GM19463 (cell line): ENCODE results near the gene GSS.
"Not testable (repeated sequence)": the region's sequence is repeated elsewhere in the genome, so short reads cannot be mapped to it uniquely, and the experiment has no call there.

Source experiments
- ATAC-seq: cut with Tn5 transposase; IDR thresholded peaks from one replicate; pipeline ENCODE4 v1.9.1; 2021; ENCODE audit warnings: mild to moderate bottlenecking, moderate library complexity; ENCODE audit not compliant: unreplicated experiment

The GSS gene

DNA sequence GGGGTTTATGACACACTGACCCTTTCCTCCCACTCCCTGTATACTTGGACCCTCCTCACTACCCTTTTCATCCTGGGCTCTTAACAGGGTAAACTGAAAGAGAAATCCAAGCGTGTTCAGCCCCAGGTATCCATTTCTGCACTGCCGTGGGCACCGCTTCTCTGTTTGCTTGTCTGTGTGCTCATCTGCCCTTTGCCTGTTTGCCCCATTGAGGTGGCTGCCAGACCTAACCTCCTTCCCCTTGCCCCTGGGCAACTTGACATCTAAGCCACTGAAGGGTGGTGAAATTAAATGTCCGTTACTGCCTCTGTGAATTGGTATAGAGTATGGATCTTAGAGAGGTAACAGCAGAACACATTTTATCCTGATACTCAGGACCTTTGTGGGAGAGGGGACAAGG, 40.5 kb downstream of the GSS start:
- no peak for ATAC-seq

DNA sequence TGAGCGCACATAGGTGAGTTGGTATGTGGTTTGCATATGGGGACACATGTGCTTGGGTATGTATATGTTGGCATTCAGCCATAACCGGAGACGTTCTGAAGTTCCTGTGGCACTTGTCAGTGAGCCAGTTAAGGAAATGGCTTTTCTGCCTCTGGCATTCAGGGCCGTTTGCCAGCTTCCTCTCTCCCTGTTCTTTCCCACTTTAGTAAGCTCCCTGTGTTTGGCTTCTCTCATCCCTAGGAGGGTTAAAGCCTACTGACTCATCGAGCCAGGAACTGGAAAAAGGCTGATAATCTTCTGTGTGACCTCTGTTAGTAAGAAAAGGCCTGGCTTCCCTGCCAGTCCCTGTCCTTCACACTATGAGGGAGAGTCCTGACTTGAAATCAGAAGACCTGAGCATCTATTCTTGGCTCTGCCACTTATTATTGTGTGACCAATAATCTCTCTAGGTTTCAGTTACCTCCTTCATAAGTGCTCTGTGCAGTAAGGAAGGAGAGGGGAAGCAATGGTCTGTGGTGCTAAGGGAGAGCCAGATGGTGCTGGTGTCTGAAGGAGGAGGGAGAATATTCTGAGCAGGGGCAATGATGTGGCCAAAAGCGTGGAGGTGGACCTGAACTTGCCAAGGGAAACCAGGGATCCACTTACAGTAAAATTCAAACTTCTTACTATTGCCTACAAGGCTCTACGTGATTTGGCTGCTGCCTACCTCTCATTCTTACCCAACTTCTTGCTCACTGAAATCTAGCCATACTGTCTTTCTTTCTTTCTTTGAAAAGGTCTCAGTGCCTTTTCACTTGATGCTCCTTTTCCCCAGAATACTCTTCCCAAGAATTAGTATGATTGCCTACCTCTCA, 47.8 kb downstream of the GSS start:
- no peak for ATAC-seq

DNA sequence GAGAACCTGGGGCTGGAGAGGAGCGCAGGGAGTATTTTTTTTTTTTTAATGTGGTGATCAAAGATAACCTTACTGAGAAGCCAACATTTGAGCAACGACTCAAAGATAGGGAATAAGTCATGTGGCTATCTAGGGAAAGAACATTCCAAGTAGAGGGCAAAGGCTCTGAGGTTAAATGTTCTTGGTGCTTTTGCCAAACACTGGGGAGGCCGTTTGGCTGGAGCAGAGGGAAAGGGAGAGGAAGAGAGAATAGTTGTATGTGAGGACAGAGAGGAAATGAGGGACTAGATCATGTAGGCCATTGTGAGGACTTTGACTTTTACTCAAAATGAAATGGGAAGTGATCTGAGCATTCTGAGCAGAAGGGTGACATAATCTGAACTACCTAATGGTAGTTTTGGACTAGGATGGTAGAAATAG, 51.4 kb downstream of the GSS start:
- no peak for ATAC-seq

DNA sequence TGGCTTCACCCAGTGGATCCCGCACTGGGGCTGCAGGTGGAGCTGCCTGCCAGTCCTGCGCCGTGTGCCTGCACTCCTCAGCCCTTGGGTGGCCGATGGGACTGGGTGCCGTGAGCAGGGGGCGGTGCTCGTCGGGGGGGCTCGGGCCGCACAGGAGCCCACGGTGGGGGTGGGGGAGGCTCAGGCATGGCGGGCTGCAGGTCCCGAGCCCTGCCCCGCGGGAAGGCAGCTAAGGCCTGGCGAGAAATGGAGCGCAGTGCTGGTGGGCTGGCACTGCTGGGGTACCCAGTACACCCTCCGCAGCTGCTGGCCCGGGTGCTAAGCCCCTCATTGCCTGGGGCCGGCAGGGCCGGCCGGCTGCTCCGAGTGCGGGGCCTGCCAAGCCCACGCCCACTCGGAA, 56.9 kb downstream of the GSS start:
- not testable (repeated sequence) for ATAC-seq

DNA sequence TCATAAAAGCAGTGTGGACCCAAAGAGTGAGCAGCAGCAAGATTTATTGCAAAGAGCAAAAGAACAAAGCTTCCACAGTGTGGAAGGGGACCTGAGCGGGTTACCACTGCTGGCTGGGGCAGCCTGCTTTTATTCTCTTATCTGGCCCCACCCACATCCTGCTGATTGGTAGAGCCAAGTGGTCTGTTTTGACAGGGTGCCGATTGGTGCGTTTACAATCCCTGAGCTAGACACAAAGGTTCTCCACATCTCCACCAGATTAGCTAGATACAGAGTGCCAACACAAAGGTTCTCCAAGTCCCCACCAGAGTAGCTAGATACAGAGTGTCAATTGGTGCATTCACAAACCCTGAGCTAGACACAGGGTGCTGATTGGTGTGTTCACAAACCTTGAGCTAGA, 57.5 kb downstream of the GSS start:
- ATAC-seq: not testable (repeated sequence)

DNA sequence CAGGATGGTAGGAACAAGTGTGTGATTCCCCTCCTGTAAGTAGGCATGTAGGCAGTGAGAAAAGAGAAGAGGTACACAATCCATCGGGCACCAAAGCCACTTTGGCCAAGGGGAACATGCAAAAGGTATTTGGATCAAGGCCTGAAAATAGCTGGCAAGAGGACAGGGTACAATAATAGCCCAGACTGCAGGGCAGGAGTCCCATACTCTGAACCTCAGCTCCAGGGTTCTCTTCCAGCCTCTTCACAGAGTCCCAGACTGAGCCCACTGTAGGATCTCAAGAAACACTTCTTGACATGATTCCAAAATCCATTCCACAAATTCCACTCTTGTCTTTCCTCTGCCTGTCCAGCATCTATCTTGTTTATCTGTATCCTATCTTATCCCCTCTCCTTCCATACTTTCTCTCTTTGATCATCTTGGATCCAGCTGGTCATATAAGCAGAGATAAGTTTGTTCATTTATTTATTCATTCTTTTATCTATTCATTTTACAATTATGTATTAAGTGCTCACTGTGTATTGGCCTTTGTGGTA, 59.5 kb downstream of the GSS start:
- ATAC-seq: no peak

DNA sequence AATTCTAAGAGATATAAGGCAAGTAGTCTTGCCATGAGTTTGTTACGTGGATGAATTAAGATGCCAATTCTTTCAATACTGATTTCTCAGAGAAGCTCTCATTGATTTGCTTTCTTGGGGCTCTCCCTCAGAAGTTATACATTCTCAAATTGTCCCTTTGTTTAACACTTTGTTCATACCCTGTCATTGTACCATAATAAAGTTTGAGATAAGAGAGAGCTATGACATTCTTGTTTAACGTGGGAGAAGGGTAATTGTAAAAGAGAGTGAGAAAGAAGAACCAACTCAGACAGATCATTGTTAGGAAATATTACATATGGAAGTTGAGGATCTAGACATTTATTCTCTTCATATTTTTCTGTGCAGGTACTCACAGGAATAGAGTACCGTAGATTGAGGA, 60.1 kb downstream of the GSS start:
- no peak for ATAC-seq

DNA sequence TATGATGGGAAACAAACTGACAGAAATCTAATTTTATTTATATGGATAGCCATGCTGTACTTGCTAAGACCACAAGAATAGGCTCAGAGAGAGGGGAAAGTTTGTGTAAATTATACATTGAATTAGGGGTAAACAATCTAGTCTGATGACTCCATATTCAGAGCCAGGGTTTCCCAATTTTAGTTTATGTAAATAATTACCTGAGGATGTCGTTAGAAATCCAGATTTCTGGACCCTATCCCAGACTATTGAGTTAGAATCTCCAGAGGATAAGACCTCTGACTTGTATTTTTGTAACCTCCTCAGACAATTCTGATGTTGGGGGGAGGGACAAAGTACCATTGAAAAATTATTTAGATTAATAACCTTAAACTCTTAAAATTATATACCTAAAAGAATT, 60.9 kb downstream of the GSS start:
- no peak for ATAC-seq

DNA sequence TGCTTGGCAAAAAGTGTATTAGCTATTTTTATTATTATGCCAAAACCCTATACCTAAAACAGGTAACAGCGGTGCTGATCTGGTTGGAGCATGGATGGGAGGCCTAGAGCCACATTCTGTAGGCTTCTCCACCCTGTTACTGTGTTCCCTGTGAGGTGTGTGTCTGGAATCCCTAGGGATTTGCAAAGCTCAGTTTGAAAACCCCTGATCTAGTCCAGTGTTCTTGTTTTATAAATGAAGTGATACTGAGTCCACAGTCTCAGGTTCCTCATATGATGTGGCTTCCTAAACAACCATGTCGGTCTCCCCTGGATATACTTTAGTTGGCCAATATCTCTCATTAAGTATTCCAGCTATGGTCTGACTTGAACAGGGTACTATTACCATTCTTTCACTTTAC, 62.9 kb downstream of the GSS start:
- ATAC-seq: no peak

DNA sequence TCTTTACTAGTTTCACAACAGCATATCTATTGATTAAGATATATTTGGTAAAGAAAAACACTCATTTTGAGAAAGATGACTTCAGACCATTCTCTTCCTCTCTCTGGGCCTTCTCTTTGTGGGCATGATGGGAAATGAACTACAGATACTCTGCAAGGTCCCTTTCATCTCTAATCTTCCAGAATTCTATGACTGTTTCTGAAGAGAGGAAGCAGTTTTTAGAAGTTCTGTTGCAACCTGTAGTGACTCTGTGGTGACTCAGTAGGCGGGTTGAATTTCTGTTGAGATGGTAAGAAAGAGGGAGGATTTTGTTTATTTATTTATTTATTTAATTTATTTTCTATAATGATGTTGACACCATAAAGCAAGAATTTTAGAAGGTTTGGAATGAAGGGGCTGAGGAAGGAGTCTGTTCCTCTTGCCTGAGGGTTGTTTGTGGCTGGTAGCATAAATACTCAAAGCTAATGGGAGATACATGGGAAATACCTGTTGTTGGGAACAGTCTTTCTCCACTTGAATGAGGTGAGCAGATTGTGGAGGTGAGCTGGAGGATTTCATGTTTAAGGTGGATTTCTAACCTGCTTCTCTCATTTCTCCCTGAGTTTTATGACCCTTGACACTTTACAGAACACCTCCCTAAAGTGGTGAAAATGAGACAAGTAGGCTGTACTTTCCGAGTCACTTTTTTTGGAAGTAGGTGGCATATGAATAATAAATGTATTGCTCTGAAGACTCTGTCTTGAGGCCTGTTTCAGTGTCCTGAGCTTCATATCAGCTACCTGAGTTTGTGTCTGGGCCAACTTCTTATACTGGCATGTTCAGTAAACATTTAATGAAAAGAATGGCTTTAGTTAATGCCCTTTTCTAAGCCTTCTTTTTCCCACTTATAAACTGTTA, 64.2 kb downstream of the GSS start:
- ATAC-seq: no peak

DNA sequence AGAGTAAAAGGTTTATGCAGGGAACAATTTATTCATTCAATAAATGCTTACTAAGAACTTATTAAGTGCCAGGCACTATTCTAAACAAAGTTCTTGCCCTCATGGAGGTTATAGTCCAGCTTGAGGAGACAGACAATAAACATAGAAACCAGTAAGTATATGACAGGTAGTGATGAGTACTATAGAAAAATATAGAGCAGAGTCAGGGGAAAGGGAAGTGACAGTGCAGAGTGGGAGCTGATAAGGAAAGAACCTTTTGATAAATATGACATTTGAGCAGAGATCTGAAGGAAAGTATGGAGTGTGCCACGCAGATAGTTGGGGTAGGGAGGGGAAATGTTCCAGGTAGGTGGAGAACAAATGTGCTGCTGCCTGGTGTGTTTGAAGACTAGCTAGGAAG, 67.1 kb downstream of the GSS start:
- no peak for ATAC-seq

DNA sequence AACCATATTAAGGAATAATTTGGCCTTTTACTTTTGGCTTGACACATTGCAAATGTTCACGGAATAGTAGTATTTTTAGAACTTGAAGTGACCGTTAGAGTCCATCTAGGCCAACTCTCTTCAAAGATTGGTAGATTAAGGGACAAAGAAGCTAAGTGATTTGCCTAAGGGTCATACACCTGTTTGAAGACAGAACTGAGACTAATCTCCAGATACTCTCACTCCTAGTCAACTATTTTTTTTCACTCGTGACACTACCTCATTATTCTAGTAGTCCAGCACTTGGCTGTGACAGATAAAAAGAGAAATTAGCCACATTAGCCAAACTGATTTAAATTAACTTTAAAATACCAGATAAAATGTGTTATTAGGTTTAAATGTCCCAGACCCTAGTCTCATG, 68.6 kb downstream of the GSS start:
- ATAC-seq: no peak

DNA sequence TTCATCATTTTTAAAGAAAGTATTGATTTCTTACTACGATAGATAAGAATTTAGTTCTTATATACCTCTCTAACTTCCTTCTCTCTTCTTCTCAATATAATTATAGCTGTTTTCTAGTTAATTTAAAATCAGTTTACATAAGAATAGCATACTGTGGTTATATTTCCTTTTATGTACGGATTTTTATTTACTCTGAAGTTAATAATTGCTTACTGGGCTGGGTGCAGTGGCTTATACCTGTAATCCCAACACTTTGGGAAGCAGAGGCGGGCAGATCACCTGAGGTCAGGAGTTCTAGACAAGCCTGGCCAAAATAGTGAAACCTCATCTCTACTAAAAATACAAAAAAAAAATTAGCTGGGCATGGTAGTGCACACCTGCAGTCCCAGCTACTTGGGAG, 69.5 kb downstream of the GSS start:
- ATAC-seq: no peak

DNA sequence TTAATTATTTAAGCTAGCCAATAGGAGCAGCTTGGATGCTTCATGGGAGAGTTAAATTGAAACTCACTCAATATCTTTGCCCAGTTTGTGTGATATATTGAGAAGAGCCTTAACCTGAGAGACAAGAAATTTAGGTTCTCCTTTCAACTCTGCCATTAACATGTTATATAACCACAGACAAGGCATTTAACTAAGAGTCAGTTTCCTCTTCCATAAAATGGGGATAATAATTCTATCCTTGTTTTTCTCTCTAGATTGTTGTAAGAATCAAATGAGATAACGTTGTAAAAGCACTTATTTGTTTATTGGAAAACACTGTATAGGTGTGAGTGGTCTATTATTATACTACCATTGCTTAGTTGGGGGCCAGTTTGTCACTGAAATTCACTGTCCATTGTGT, 71.3 kb downstream of the GSS start:
- no peak for ATAC-seq

DNA sequence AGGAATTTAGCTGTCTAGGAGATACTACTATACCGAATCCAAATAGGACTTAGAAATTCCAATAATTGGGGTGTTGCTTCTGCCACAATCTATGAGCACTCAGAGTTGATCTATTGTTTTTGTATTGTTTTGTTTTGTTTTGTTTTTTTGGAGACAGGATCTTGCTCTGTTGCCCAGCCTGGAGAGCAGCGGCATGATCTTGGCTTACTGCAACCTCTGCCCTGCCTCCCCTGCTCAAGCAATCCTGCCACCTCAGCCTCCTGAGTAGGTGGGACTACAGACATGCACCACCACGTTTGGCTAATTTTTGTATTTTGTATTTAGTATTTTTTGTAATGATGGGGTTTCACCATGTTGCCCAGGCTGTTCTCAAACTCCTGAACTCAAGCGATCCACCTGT, 71.8 kb downstream of the GSS start:
- no peak for ATAC-seq

DNA sequence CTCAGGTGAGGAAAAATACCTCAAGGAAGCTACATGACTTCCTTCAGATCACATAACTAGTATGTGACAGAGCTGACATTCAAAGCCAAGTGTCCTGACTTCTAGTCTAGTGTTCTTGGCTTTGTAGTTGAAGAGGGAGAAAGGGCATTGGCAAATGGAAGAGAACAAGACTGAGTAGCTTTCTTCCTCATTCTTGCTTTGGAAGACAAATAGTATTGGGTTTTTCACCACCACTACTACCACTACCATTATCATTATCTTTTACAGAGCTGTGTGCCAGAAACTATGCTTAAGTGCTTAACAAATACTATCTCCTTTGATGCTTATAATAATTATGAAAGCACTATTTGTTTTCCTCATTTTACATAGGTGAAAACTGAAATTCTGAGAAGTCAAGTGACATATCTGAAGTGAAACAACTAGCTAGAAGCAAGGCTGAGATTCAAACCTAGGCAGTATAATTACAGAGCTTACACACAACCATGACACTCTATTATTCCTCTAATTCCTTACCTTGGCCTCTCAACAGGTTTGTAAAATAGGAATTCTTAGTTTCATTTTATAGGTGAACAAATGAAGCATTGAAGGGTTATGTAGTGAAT, 72.4 kb downstream of the GSS start:
- no peak for ATAC-seq

DNA sequence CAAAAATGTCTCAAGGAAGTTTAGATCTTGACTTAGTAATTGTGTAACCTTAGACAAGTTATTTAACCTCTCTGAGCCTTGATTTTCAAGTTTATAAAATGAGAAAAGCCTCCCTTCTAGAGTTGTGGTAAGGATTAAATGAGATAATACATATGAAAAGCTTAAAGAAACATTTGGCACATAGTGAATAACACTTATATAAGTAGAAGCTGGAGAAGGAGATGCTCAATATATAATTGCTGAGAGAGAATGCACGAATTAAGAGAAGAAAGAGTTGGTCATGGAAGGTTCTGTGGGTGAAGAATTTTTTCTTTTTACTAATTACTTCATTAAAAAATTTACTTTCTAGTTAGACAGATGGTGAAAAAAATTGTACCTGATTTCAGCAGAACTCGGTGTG, 73.9 kb downstream of the GSS start:
- no peak for ATAC-seq

DNA sequence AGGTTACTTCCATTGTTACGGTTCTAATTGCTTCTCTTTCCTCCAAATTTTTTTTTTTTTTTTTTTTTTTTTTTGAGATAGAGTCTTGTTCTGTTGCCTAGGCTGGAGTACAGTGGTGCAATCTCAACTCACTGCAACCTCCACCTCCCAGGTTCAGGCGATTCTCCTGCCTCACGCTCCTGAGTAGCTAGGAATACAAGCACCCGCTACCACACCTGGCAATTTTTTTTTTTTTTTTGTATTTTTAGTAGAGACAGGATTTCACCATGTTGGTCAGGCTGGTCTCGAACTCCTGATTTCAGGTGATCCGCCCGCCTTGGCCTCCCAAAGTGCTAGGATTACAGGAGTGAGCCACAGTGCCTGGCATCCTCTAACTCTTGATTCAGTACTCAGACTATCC, 74.6 kb downstream of the GSS start:
- ATAC-seq: not testable (repeated sequence)

DNA sequence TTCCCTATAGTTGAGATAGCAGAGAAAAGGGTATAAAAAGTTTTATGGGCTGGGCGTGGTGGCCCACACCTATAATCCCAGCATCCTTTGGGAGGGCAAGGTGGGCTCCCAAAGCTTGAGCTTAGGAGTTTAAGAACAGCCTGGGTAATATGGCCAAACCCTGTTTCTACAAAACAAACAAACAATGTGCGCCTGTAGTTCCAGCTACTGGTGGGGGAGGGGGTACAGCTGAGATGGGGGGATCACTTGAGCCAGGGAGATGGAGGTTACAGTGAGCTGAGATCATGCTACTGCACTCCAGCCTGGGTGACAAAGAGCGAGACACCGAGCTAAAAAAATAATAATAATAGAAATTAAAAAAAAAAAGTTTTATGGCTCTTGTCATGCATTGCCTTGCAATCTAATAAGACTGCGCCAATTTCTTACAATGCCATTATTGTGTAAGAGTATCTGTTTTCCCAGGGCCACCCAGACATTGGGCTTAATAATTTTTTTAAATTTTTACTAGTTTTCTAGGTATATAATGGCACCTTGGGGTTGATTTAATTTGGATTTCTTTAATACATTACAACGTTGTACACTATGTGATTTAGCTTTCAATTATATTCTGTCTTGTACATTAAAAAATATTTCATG, 75.3 kb downstream of the GSS start:
- no peak for ATAC-seq
